ENCODE measurements around the gene ZG16.
"Not testable (repeated sequence)": the region's sequence is repeated elsewhere in the genome, so short reads cannot be mapped to it uniquely, and the experiment has no call there.

ZG16 gene

DNA sequence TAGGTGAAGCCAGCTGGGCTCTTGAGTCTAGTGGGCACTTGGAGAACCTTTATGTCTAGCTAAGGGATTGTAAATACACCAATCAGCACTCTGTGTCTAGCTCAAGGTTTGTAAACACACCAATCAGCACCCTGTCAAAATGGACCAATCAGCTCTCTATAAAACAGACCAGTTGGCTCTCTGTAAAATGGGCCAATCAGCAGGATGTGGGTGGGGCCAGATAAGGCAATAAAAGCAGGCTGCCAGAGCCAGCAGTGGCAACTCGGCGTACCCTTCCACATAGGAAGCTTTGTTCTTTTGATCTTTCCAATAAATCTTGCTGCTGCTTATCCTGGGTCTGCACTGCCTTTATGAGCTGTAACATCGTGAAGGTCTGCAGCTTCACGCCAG is 29.3 kb upstream of the ZG16 start:
- not testable (repeated sequence) for DNase-seq (ENCODE audit: low read depth, low spot score)

DNA sequence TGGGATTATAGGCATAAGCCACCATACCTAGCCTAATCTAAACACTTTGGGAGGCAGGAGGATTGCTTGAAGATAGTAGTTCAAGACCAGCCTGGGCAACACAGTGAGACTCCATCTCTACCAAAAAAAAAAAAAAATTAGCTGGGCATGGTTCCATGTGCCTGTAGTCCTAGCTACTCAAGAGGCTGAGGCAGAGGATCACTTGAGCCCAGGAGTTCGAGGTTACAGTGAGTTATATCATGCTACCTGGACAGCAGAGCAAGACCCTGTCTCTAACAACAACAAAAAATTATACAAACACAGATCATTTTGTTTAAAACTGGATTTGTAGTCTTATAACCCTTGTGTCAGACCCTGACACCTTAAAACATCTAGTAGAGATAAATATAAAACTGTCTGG is 24.5 kb upstream of the ZG16 start:
- no peak for DNase-seq (ENCODE audit: low read depth, low spot score)

DNA sequence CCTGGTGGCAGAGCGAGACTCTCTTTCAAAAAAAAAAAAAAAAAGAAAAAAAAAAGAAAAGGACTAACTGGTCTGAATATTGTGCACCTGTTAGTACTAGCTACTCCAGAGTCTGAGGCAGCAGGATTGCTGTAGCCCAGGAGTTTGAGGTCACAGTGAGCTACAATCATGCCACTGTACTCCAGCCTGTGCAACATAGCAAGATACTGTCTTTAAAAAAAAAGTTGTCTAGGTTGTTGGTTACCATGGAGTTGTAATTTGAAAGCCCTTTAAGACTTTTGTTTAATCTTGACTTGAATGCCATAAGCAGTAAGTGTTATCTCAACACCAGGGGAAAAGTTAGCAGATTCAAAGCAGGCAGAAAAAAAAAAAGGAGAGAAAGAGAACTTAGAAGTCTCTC is 21.4 kb upstream of the ZG16 start:
- no peak for DNase-seq (ENCODE audit: low read depth, low spot score)

GRCh38 chr16:29757086-29757485 is 21.0 kb upstream of the ZG16 start:
- not testable (repeated sequence) for DNase-seq (ENCODE audit: low read depth, low spot score)

- DNase-seq (ENCODE audit: low read depth, low spot score): no peak
Observed at GRCh38 chr16:29757950-29758466, 20.0 kb upstream of the ZG16 start.

GRCh38 chr16:29760567-29761279 is 17.3 kb upstream of the ZG16 start:
- no peak for DNase-seq (ENCODE audit: low read depth, low spot score)

GRCh38 chr16:29761280-29761651 is 16.8 kb upstream of the ZG16 start:
- not testable (repeated sequence) for DNase-seq (ENCODE audit: low read depth, low spot score)

DNA sequence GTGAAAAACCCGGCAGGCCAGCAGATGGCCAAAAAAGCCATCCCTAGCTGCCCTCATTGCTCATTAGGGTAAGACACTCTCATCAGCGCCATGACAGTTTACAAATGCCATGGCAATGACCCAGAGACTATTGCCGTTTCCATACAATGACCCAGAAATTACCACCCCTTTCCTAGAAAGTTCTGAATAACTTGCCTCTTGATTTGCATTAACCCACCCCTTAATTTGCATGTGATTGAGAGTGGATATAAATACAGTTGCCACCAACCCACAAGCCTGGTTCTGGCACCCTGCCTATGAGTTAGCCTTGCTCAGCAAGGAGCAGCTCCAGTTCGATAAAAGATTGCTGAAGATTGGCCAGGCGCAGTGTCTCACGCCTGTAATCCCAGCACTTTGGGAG is 16.2 kb upstream of the ZG16 start:
- DNase-seq (ENCODE audit: low read depth, low spot score): no peak

DNA sequence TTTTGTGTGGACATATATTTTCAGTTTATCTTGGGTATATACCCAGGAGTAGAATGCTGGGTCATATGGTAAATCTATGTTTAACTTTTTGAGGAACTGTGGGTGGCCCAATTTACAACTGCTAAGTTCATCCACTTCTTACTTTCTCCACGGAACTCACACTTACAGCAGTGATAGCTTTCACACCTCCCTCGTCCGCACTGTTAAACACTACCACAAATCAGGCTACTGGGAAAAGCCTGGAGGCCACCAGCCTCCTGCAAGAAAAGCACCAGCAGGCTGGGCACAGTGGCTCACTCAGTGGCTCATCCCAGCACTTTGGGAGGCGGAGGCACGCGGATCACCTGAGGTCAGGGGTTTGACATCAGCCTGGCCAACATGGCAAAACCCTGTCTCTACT is 14.7 kb upstream of the ZG16 start:
- no peak for DNase-seq (ENCODE audit: low read depth, low spot score)

GRCh38 chr16:29765167-29766032 is 12.7 kb upstream of the ZG16 start:
- no peak for DNase-seq (ENCODE audit: low read depth, low spot score)

DNA sequence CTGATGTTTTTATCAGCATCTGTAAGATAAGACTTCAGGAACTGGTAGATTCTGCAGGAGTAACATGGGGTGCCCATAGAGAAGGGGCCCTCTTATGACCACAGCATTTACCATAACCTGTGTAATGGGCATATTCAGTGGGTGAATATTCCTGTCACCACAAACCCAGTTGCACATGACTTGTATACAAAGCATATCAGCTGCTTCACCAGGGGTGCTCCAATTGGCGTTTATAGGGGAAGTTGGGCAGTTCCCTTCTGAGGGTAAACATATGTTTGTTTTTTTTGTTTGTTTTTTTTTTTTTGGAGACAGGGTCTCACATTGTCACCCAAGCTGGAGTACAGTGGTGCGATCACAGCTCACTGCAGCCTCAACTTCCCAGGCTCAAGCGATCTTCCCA is 11.5 kb upstream of the ZG16 start:
- no peak for DNase-seq (ENCODE audit: low read depth, low spot score)

DNA sequence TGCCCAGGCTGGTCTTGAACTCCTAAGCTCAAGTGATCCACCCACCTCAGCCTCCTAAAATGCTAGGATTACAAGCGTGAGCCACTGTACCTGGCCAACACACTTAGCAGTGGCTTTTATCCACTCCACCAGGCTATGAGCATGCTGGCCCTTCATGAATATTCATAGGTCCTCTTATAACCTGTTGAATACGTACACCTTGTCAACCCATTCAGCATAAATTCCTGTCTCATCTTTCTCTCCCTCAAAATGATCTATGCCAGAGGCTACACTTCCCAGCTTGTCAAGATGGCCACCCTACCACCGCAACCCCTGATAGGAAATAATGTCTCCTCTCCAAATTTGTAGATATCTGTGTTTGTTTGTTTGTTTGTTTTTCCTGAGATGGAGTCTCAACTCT is 11.0 kb upstream of the ZG16 start:
- DNase-seq (ENCODE audit: low read depth, low spot score): no peak

DNA sequence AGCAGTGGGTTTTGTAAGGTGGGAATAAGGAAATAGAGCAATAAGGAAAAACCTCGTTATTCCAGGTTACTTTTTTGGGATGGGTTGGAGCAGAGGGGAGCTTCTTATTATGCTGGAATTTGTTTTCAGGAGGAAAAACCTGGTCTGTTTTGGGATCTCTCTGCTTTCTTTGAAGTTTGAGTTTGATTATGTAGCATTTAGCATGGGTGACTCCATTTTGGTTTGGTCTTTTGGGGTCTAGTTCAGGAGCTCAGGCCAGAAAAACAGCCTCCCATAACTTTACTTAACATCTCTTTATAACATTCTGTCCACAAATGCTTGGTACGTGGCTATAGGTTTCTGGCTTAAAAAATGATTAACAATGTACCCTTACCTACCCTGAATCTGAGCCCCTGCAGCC is 8.5 kb upstream of the ZG16 start:
- no peak for DNase-seq (ENCODE audit: low read depth, low spot score)

DNA sequence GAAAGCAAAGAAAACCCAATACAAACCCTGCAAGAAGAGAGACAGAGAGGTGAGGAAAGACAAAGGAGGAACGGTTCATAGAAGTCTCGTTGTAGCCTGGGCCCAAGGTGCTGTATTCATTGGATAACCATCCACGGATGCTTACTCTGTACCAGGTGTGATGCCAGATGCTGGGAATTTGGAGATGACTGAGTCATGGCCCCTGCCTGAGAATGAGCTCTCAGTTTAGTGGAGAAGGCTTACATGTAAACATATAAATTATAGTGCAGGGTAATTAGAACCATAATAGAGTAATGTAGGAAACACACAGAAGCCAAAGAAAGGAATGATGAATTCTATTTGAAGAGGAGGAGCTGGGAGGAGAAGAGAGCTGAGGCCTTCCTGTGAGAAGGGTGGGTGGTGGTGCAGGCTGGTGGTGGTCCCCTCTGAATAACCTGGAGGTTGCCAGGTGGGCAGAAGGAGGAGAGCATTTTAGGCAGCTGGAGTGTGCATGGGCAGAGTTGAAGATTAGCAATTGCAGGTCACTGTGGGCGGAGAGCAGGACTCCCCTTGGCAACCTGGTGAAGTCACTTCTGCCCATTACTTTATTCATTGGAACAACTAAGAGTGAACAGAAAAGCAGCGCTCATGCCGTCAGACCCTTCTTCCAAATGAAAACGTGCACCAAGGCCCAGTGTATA is 7.7 kb upstream of the ZG16 start:
- no peak for DNase-seq (ENCODE audit: low read depth, low spot score)

DNA sequence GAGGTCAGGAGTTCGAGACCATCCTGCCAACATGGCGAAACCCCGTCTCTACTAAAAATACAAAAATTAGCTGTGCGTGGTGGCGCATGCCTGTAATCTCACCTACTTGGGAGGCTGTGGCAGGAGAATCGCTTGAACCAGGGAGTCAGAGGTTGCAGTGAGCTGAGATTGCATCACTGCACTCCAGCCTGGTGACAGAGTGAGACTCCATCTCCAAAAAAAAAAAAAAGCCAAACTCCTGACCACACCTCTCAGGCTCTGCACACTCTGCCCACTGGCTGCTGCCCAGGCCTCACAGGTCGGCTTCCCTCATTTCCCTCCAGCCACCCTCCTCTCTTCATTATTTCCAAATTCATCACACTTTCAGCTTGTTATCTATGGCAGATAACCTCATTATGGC is 5.7 kb upstream of the ZG16 start:
- DNase-seq (ENCODE audit: low read depth, low spot score): not testable (repeated sequence)

DNA sequence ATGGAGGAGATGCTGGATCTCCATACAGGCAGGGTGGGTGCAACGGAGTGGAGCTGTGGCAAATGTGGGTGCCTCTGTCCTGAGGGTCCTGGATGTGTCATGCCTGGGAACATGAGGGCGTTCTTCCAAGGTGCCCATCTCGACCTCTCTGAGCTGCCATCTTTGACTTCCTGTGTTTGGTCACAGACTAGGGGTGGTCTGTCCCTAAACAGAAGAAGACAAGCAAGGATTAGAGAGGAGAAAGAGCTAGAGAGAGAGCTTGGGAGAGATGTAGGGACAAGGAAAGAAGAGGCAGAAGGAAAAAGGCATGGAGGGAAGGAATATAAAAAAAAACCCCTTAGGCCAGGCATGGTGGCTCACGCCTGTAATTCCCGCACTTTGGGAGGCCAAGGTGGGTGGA is 3.3 kb upstream of the ZG16 start:
- DNase-seq (ENCODE audit: low read depth, low spot score): no peak

- no peak for DNase-seq (ENCODE audit: low read depth, low spot score)
Observed at GRCh38 chr16:29775742-29776408, 2.2 kb upstream of the ZG16 start.

GRCh38 chr16:29779474-29779873 is 1.4 kb downstream of the ZG16 start:
- DNase-seq (ENCODE audit: low read depth, low spot score): no peak

DNA sequence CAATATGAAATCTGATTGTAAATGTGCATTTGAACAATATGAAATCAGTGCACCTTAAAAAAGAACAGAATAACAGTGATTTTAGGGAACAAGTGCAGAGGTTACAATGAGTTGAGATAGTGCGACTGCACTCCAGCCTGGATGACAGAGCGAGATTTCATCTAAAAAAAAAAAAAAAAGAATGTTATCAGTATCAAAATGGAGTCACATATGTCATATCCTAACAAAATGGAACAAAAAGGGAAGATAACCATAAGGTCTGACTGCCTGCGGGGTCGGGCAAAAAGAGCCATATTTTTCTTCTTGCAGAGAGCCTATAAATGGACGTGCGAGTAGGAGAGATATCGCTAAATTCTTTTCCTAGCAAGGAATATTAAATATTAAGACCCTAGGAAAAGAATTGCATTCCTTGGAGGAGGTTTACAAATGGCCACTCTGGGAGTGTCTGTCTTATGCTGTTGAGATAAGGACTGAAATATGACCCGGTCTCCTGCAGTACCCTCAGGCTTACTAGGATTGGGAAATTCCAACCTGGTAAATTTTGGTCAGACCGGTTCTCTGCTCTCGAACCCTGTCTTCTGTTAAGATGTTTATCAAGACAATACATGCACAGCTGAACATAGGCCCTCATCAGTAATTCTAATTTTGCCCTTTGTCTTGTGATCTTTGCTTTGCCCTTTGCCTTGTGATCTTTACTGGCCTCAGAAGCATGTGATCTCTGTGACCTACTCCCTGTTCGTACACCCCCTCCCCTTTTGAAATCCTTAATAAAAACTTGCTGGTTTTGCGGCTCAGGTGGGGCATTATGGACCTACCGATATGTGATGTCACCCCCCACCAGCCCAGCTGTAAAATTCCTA is 5.3 kb downstream of the ZG16 start:
- DNase-seq (ENCODE audit: low read depth, low spot score): not testable (repeated sequence)

DNA sequence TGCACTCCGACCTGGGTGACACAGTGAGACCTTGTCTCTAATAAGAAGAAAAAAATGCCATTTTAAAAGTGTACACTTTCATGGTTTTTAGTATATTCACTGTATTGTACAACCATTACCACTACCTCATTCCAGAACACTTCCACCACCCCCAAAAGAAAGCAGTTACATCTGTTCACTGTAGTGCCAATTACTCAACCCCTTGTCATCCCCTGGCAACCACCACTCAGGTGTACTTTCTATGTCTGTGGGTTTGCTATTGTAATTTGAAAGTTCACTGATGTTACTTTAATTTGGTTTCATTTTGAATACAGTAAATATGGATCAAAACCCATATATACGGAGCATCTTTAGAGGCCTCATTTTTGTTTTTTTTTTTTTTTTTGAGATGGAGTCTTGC is 6.1 kb downstream of the ZG16 start:
- no peak for DNase-seq (ENCODE audit: low read depth, low spot score)
